ENCODE measurements around the gene NARF. TPM values are rescaled to one million over a fixed set of nuclear protein-coding genes. Genes with fewer than 3 reads are reported as not detected.
"Not testable (repeated sequence)": the region's sequence is repeated elsewhere in the genome, so short reads cannot be mapped to it uniquely, and the experiment has no call there.

NARF gene
- polyA plus RNA-seq, 1 donor, result 44.1 TPM

GRCh38 chr17:82539076-82539475 lies 80.5 kb downstream of the NARF start:
- not testable (repeated sequence) for DNase-seq; H3K9me3 ChIP-seq (ENCODE audit: control insufficient read depth, low read depth, low read length); H3K27me3 ChIP-seq (ENCODE audit: control insufficient read depth, insufficient read depth, low read length); H3K4me1 ChIP-seq (ENCODE audit: control insufficient read depth, insufficient read depth, low read length); H3K36me3 ChIP-seq (ENCODE audit: control insufficient read depth, insufficient read depth, low read length); H3K27ac ChIP-seq (ENCODE audit: low read length); H3K4me3 ChIP-seq (ENCODE audit: low read length)
- WGBS (ENCODE audit: insufficient coverage, low lambda C conversion rate), result no CpG with 5 or more reads among the region's 18 CpGs

Other genes with a start within 250 kb of the NARF start
- 45.6 TPM for gene CCDC57, start 245.9 kb upstream of the NARF start, polyA plus RNA-seq
- gene SLC16A3, start 229.7 kb upstream of the NARF start, polyA plus RNA-seq, result 19.5 TPM
- 147 TPM for gene CSNK1D, start 185.0 kb upstream of the NARF start, polyA plus RNA-seq
- gene CD7, start 141.1 kb upstream of the NARF start, polyA plus RNA-seq, result 8.6 TPM
- 16.1 TPM for gene SECTM1, start 125.0 kb upstream of the NARF start, polyA plus RNA-seq
- gene TEX19, start 99.5 kb upstream of the NARF start, polyA plus RNA-seq, result not detected
- gene UTS2R, start 87.0 kb upstream of the NARF start, polyA plus RNA-seq, result 0.04 TPM
- gene HEXD, start 40.4 kb upstream of the NARF start, polyA plus RNA-seq, result 50.4 TPM
- gene OGFOD3, start 40.2 kb upstream of the NARF start, polyA plus RNA-seq, result 20.9 TPM
- gene CYBC1, start 8.0 kb upstream of the NARF start, polyA plus RNA-seq, result 60.4 TPM
- gene FOXK2, start 61.0 kb downstream of the NARF start, polyA plus RNA-seq, result 29.7 TPM
- gene WDR45B, start 189.7 kb downstream of the NARF start, polyA plus RNA-seq, result 65.7 TPM
- gene RAB40B, start 240.0 kb downstream of the NARF start, polyA plus RNA-seq, result 18.0 TPM

Measured in large intestine (tissue), 3 donors.